Measurements from ENCODE around the gene UBXN6.

The UBXN6 gene

GRCh38 chr19:4409123-4409933, 48.3 kb downstream of the UBXN6 start:
- DNase-seq (ENCODE audit: low read depth, low spot score) = peak; percentile 84

- DNase-seq (ENCODE audit: low read depth, low spot score) = no peak
These were observed 51.0 kb downstream of the UBXN6 start for GRCh38 chr19:4406626-4407025.

- no peak for DNase-seq (ENCODE audit: low read depth, low spot score)
These were observed 51.6 kb downstream of the UBXN6 start for GRCh38 chr19:4405977-4406376.

- DNase-seq (ENCODE audit: low read depth, low spot score) = no peak
These were observed 54.4 kb downstream of the UBXN6 start for GRCh38 chr19:4403005-4403761.

- DNase-seq (ENCODE audit: low read depth, low spot score) = peak; percentile 100
These were observed 55.2 kb downstream of the UBXN6 start, which contains the start of gene CHAF1A for GRCh38 chr19:4402171-4403004. Gene CHAF1A (plus strand): TSS chr19:4402640. CDS start chr19:4402763, 123 bp downstream.

- DNase-seq (ENCODE audit: low read depth, low spot score) = no peak
These were observed 55.8 kb downstream of the UBXN6 start for GRCh38 chr19:4401769-4402170.

GRCh38 chr19:4400135-4400936, 57.3 kb downstream of the UBXN6 start, which contains the start of gene SH3GL1:
Gene SH3GL1 (minus strand): TSS chr19:4400547. CDS start chr19:4400368, 179 bp downstream.
- peak; percentile 96 for DNase-seq (ENCODE audit: low read depth, low spot score)

GRCh38 chr19:4399812-4400134, 57.8 kb downstream of the UBXN6 start:
- DNase-seq (ENCODE audit: low read depth, low spot score) = no peak

- no peak for DNase-seq (ENCODE audit: low read depth, low spot score)
These were observed 60.4 kb downstream of the UBXN6 start for GRCh38 chr19:4396949-4397783.
